H9 (cell line): ENCODE results near the gene KLF13. TPM values are rescaled to one million over a fixed set of nuclear protein-coding genes. Genes with fewer than 3 reads are reported as not detected.

Experiments
- DNase-seq: peaks from one replicate; pipeline ENCODE4 v3.0.0-alpha.2; 2017
- H2AFZ ChIP-seq: one replicate; pipeline ENCODE4 v1.6.1; 2013; ENCODE audit warnings: mild to moderate bottlenecking, low read length, control low read depth, moderate library complexity
- H2AK5ac ChIP-seq: 2 replicates; pipeline ENCODE4 v1.6.1; 2013; ENCODE audit warnings: low read length, control low read depth, mixed read lengths; ENCODE audit not compliant: insufficient read length
- H2BK120ac ChIP-seq: one replicate; pipeline ENCODE4 v1.6.1; 2013; ENCODE audit warnings: low read depth, mild to moderate bottlenecking, low read length, control low read depth, inconsistent platforms; ENCODE audit not compliant: poor library complexity, severe bottlenecking
- H2BK12ac ChIP-seq: 2 replicates; pipeline ENCODE4 v1.6.1; 2013; ENCODE audit warnings: low read length, control low read depth, mixed read lengths, low read depth; ENCODE audit not compliant: insufficient read length
- H2BK15ac ChIP-seq: 2 replicates; pipeline ENCODE4 v1.6.1; 2013; ENCODE audit warnings: low read depth, low read length, control low read depth
- H2BK20ac ChIP-seq: one replicate; pipeline ENCODE4 v1.6.1; 2013; ENCODE audit warnings: low read depth, mild to moderate bottlenecking, low read length, control low read depth, inconsistent platforms; ENCODE audit not compliant: poor library complexity, severe bottlenecking
- H2BK5ac ChIP-seq: 2 replicates; pipeline ENCODE4 v1.6.1; 2013; ENCODE audit warnings: low read length, control low read depth, mixed read lengths; ENCODE audit not compliant: insufficient read length
- H3K14ac ChIP-seq: 2 replicates; pipeline ENCODE4 v1.6.1; 2013; ENCODE audit warnings: low read length, control low read depth; ENCODE audit not compliant: insufficient read depth
- H3K18ac ChIP-seq: 2 replicates; pipeline ENCODE4 v1.6.1; 2013; ENCODE audit warnings: low read depth, mild to moderate bottlenecking, mixed read lengths, low read length, control low read depth; ENCODE audit not compliant: insufficient read length
- H3K23ac ChIP-seq: 2 replicates; pipeline ENCODE4 v1.6.1; 2013; ENCODE audit warnings: low read length, control low read depth, mixed read lengths, low read depth; ENCODE audit not compliant: insufficient read length
- H3K23me2 ChIP-seq: 2 replicates; pipeline ENCODE4 v1.6.1; 2013; ENCODE audit warnings: low read depth, mild to moderate bottlenecking, mixed read lengths, low read length, control low read depth; ENCODE audit not compliant: insufficient read length, poor library complexity, severe bottlenecking
- H3K27ac ChIP-seq: 2 replicates; pipeline ENCODE4 v1.5.1; 2013; ENCODE audit warnings: low read length, control low read depth, mixed read lengths, low read depth; ENCODE audit not compliant: insufficient read length
- H3K27me3 ChIP-seq: 2 replicates; pipeline ENCODE4 v1.6.1; 2013; ENCODE audit warnings: low read length, control low read depth, inconsistent platforms; ENCODE audit not compliant: insufficient read depth
- H3K4ac ChIP-seq: 2 replicates; pipeline ENCODE4 v1.6.1; 2013; ENCODE audit warnings: low read depth, mild to moderate bottlenecking, control low read depth, inconsistent platforms, low read length, moderate library complexity
- H3K4me1 ChIP-seq: 2 replicates; pipeline ENCODE4 v1.6.1; 2013; ENCODE audit warnings: low read length, control low read depth, inconsistent platforms; ENCODE audit not compliant: insufficient read depth
- H3K4me2 ChIP-seq: 2 replicates; pipeline ENCODE4 v1.6.1; 2013; ENCODE audit warnings: low read length, control low read depth, mixed read lengths; ENCODE audit not compliant: insufficient read length, insufficient read depth
- H3K56ac ChIP-seq: 2 replicates; pipeline ENCODE4 v1.6.1; 2013; ENCODE audit warnings: low read depth, mild to moderate bottlenecking, mixed read lengths, low read length, control low read depth; ENCODE audit not compliant: insufficient read length
- H3K79me1 ChIP-seq: 2 replicates; pipeline ENCODE4 v1.6.1; 2013; ENCODE audit warnings: low read depth, mild to moderate bottlenecking, moderate library complexity, low read length, control low read depth, inconsistent platforms; ENCODE audit not compliant: insufficient read depth, poor library complexity, severe bottlenecking
- H3K79me2 ChIP-seq: 2 replicates; pipeline ENCODE4 v1.6.1; 2013; ENCODE audit warnings: low read length, control low read depth, inconsistent platforms; ENCODE audit not compliant: insufficient read depth
- H3K9ac ChIP-seq: 2 replicates; pipeline ENCODE4 v1.6.1; 2013; ENCODE audit warnings: low read length, control low read depth, mixed read lengths; ENCODE audit not compliant: insufficient read length; ENCODE audit errors: extremely low read depth
- H3K9me3 ChIP-seq: one replicate; pipeline ENCODE4 v1.6.1; 2013; ENCODE audit warnings: low read depth, low read length, inconsistent platforms; ENCODE audit not compliant: control insufficient read depth
- H3T11ph ChIP-seq: one replicate; pipeline ENCODE4 v1.6.1; 2013; ENCODE audit warnings: mild to moderate bottlenecking, low read length, control low read depth, inconsistent platforms
- H4K20me1 ChIP-seq: one replicate; pipeline ENCODE4 v1.6.1; 2013; ENCODE audit not compliant: control insufficient read depth, insufficient read length, insufficient read depth
- H4K5ac ChIP-seq: 2 replicates; pipeline ENCODE4 v1.6.1; 2013; ENCODE audit warnings: low read depth, mild to moderate bottlenecking, mixed read lengths, low read length, control low read depth; ENCODE audit not compliant: insufficient read length
- H4K8ac ChIP-seq: replicated peaks from 2 replicates; pipeline ENCODE4 v1.6.1; 2013; ENCODE audit warnings: low read length, control low read depth, mixed read lengths, low read depth; ENCODE audit not compliant: insufficient read length
- H4K91ac ChIP-seq: 2 replicates; pipeline ENCODE4 v1.6.1; 2013; ENCODE audit warnings: low read depth, mild to moderate bottlenecking, moderate library complexity, mixed read lengths, low read length, control low read depth; ENCODE audit not compliant: insufficient read length
- H3K27ac Mint-ChIP-seq, 3 experiments: 2 replicates in 2 of 3; 3 replicates in 1 of 3; pipeline ENCODE4 v1.8.0; 2020 to 2021; ENCODE audit warnings: mixed read lengths in 3 of 3, mild to moderate bottlenecking in 1 of 3, moderate library complexity in 1 of 3
- H3K27me3 Mint-ChIP-seq: 2 replicates; pipeline ENCODE4 v1.8.0; 2021; ENCODE audit warnings: low read depth, mild to moderate bottlenecking, moderate library complexity, mixed read lengths
- H3K36me3 Mint-ChIP-seq, 3 experiments: 2 replicates in 2 of 3; 3 replicates in 1 of 3; pipeline ENCODE4 v1.8.0; 2020 to 2021; ENCODE audit warnings: low read depth in 3 of 3, mixed read lengths in 3 of 3; ENCODE audit not compliant: insufficient read depth in 1 of 3
- H3K4me1 Mint-ChIP-seq, 2 experiments: 2 replicates each; pipeline ENCODE4 v1.8.0; 2020; ENCODE audit warnings: mixed read lengths in 2 of 2
- H3K4me3 Mint-ChIP-seq, 2 experiments: 2 replicates in 1 of 2; 3 replicates in 1 of 2; pipeline ENCODE4 v1.8.0; 2020 to 2021; ENCODE audit warnings: mild to moderate bottlenecking in 2 of 2, mixed read lengths in 2 of 2, moderate library complexity in 1 of 2
- H3K9me3 Mint-ChIP-seq, 2 experiments: 2 replicates in 1 of 2; 3 replicates in 1 of 2; pipeline ENCODE4 v1.8.0; 2020; ENCODE audit warnings: mild to moderate bottlenecking in 2 of 2, mixed read lengths in 2 of 2, moderate library complexity in 1 of 2
- CTCF ChIP-seq: fragments of 200-600 bp; sonication (generic); conservative IDR thresholded peaks from 3 replicates; pipeline ENCODE4 v1.8.0; 2021; ENCODE audit warnings: antibody characterized with exemption, mild to moderate bottlenecking
- WGBS: extraction: QIAGEN DNeasy Blood & Tissue Kit; methylation state at CpG from one replicate; pipeline ENCODE4 v1.1.7; 2013; ENCODE audit warnings: missing lambda C conversion rate, low lambda C conversion rate, mixed read lengths; ENCODE audit not compliant: insufficient read length; ENCODE audit errors: extremely low coverage; 5-methylcytosine and 5-hydroxymethylcytosine counted together
- total RNA-seq: library from RNA; stranded (reverse); gene quantifications from 2 replicates; pipeline ENCODE4 v1.2.1, GENCODE V29; 2021

KLF13 gene
- total RNA-seq, 1 experiment from 2014 or later: 33.4 TPM

- Histone ChIP-seq H2AK5ac (no peak overlapping the region), H4K8ac (no peak overlapping the region), H3K9me3 (no peaks in the 10 kb centered on the region), H4K5ac (no peak overlapping the region), H3K79me1 (no peaks in the 10 kb centered on the region), H4K20me1 (no peaks in the 10 kb centered on the region), H3K23me2 (peaks cover 2% of the 10 kb centered on the region), H3K4me2 (peak overlapping the region; percentile 24), H2BK12ac (no peak overlapping the region), H3K9ac (no peak overlapping the region), H2BK15ac (no peak overlapping the region), H3K18ac (peak overlapping the region; percentile 78), H3K14ac (peak overlapping the region; percentile 88; the same call in 1 of the 2 replicates), H4K91ac (no peak overlapping the region), H3K4ac (no peak overlapping the region), H2BK20ac (no peak overlapping the region), H3K4me1 (peaks cover 29% of the 10 kb centered on the region), H2BK120ac (no peak overlapping the region), H3K56ac (no peak overlapping the region), H2AFZ (no peak overlapping the region), H3K23ac (no peak overlapping the region), H2BK5ac (no peak overlapping the region), H3T11ph (no peak overlapping the region), H3K27ac (no peak overlapping the region), H3K27me3 (no peaks in the 10 kb centered on the region), H3K79me2 (no peaks in the 10 kb centered on the region; the same call in 1 of the 2 replicates)
- Mint-ChIP-seq H3K4me1 (peaks cover 75 to 82% of the 10 kb centered on the region in 2 experiments), H3K27ac (peak overlapping the region in 2 of 3 experiments; percentile 40 to 89; a peak in 3 of 7 replicates), H3K9me3 (peaks cover 4 to 6% of the 10 kb centered on the region in 2 experiments; a peak in 3 of 5 replicates), H3K27me3 (no peaks in the 10 kb centered on the region; the same call in none of the 2 replicates), H3K36me3 (peaks cover 4 to 16% (median 4%) of the 10 kb centered on the region in 3 experiments; a peak in 2 of 7 replicates), H3K4me3 (peak overlapping the region; percentile 44 to 67)
- DNase-seq: peak; percentile 81
- TF ChIP-seq CTCF: peak; percentile 50; the same call in 2 of the 3 replicates
- no CpG with 5 or more reads among the region's 22 CpGs for WGBS
These were observed 39.1 kb downstream of the KLF13 start for GRCh38 chr15:31365655-31366127.
